HG03354 (cell line): ENCODE measurements around the gene PFN1.
A peak's percentile ranks its signal among the peaks of the same experiment; 100 is the strongest.

Source experiments
- ATAC-seq: cut with Tn5 transposase; IDR thresholded peaks from one replicate; pipeline ENCODE4 v1.9.1; 2021; ENCODE audit warnings: mild to moderate bottlenecking; ENCODE audit not compliant: unreplicated experiment, poor library complexity, severe bottlenecking

PFN1 gene

GRCh38 chr17:4968486-4969046 lies 20.2 kb upstream of the PFN1 start:
- no peak for ATAC-seq

GRCh38 chr17:4967539-4968485 lies 19.5 kb upstream of the PFN1 start, which contains the start of gene SPAG7:
Gene SPAG7 (minus strand): TSS chr17:4967817. CDS start chr17:4967804, 13 bp downstream.
- ATAC-seq = peak; percentile 67

GRCh38 chr17:4966844-4967538 lies 18.7 kb upstream of the PFN1 start:
- peak; percentile 82 for ATAC-seq

- ATAC-seq = no peak
Measured at GRCh38 chr17:4965311-4965986, 17.1 kb upstream of the PFN1 start.

GRCh38 chr17:4960279-4960922 lies 12.1 kb upstream of the PFN1 start:
- no peak for ATAC-seq

GRCh38 chr17:4959261-4959965 lies 11.1 kb upstream of the PFN1 start:
- ATAC-seq = no peak

- no peak for ATAC-seq
Measured at GRCh38 chr17:4958102-4958501, 9.8 kb upstream of the PFN1 start.

- no peak for ATAC-seq
Measured at GRCh38 chr17:4956493-4957061, 8.2 kb upstream of the PFN1 start.

GRCh38 chr17:4955091-4955490 lies 6.8 kb upstream of the PFN1 start:
- ATAC-seq = no peak

GRCh38 chr17:4953451-4953961 lies 5.2 kb upstream of the PFN1 start:
- no peak for ATAC-seq

- ATAC-seq = no peak
Measured at GRCh38 chr17:4951486-4951885, 3.2 kb upstream of the PFN1 start.

GRCh38 chr17:4950746-4951204 lies 2.4 kb upstream of the PFN1 start, which contains the start of gene ENO3:
Gene ENO3 (plus strand): TSS chr17:4951119. CDS start chr17:4951830, 711 bp downstream.
- no peak for ATAC-seq

GRCh38 chr17:4950075-4950745 lies 1.9 kb upstream of the PFN1 start:
- peak; percentile 10 for ATAC-seq

GRCh38 chr17:4949321-4950074 lies 1.2 kb upstream of the PFN1 start:
- peak; percentile 40 for ATAC-seq

GRCh38 chr17:4948931-4949320 lies 596 bp upstream of the PFN1 start:
- ATAC-seq = peak; percentile 38

GRCh38 chr17:4947411-4948165 lies 742 bp downstream of the PFN1 start:
- peak; percentile 17 for ATAC-seq
